SIG-M5 (cell line): Measurements from ENCODE around the gene NRP1.
"Not testable (repeated sequence)": the region's sequence is repeated elsewhere in the genome, so short reads cannot be mapped to it uniquely, and the experiment has no call there.

Experiments
- DNase-seq: peaks from one replicate; lab custom pipeline; 2025; lab: John Stamatoyannopoulos, UW

NRP1 gene

GRCh38 chr10:33150146-33150545 lies 184.3 kb downstream of the NRP1 start:
- no peak for DNase-seq

GRCh38 chr10:33147013-33147310 lies 187.5 kb downstream of the NRP1 start:
- no peak for DNase-seq

DNA sequence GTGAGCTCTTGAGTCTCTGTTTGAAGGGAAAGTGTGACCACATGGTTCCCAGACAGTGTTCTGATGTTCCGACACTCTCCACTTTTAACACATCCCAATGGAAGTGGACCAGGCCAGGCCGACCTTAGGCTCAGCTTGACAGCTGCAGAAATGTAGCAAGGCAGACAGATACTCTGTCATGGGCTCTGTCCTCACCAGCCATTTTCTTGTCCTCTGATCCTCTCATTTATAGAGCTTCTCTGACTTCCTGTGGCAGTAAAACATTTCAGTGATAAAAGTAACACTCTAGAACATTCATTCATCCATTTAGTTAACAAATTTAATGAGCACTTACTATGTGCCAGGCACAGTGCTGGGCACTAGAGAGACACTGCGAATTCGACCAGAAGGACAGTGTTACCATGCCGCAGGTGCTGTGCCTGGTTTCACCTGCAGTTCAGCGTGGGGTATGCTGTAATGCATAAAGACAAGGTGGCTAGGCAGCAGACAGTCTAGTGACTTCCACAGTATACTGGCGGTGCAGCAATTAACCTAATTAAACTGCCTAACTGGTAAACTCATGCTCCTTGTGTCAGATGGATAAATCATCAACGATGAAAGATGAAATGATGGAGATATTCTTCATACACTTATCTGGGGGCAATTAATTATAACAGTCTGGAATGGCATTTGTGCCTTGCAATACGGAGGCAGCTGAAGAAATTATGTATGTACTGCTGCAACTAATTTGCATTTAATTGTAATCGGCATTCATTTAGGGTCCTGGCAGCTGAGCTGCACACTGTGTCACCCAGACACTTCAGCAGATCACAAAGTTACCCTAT lies 188.1 kb downstream of the NRP1 start:
- no peak for DNase-seq

DNA sequence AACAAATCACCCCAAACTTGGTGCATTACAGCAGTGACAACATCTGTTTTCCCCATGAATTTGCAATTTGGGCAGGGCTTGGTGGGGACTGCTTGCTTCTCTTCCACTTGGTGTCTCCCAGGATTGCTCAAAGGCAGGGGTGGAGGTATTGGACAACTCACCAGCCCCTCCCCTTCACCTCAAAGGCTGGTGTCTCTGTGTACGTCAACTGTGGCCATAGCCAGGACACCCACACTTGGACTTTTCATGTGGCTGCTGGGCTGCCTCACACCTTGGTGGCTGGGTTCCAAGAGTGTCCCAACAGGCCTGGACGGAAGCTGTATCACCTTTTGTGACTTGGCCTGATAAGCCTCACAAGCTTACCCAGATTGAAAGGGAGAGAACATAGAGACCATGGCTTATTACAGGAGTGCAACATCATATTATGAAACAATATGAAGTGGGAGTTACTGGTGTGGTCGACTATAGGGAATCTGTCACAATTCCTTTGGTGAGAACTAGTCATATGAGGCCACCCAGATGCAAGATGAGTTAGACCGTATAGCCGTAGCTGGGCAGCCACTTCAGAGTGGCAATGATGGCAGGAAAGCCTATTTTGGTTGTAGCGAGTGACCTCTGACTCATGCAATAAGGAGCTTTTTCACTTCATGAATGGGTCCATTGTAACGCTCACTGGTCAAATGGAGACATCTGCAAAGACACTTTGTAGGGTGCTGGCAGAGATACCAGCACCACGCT lies 188.8 kb downstream of the NRP1 start:
- DNase-seq, result no peak

GRCh38 chr10:33143160-33143728 lies 191.2 kb downstream of the NRP1 start:
- DNase-seq, result no peak

GRCh38 chr10:33142295-33142694 lies 192.2 kb downstream of the NRP1 start:
- DNase-seq, result no peak

DNA sequence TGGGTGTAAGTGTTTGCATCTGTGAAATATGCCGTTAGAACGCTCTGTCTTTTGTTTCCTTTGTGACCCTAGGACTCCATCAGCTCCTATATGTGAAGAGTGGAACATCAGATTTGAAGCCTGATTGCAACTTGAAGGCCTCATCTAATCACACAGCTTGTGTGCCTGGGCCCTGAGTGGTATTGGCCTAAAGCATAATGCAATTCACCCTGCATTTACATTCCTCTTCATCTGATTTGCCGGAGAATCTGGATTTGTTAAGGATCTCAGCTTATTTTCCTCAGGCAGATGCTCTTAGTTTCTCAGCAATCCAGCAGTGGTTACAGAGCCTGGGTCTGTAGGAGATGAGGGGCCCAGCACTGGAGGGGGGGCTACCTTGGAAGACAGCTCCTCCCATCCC lies 193.2 kb downstream of the NRP1 start:
- DNase-seq, result no peak

DNA sequence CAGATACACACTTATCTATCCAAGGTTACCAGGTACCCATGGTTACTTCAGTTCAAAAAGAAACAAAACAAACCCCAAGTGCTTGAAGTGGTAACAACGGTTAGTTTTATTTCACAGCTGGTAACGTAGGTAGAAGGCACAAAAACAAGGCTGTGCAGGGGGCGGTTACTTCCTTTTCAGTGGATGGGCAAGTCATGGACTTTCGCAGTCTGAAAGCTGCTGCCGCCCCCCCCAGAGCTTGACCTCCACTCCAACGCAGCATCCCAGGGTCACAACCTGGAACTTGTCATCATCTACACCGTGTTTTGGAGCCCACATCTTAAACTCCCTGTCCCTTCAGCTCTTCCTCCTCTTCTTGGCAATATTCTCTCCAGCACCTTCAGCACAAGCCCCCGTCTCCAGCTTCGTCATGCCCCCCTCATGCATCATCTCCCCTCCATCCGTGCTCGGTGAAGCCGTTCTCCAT lies 195.3 kb downstream of the NRP1 start:
- DNase-seq, result no peak

DNA sequence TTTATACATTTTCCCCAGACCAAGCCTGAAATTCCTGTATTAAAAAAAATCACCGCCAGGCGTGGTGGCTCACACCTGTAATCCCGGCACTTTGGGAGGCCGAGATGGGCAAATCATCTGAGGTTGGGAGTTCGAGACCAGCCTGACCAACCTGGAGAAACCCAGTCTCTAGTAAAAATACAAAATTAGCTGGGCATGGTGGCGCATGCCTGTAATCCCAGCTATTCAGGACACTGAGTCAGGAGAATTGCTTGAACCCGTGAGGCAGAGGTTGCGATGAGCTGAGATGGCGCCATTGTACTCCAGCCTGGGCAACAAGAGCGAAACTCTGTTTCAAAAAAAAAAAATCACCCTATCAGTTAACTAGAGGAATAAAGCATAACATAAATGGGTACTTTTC lies 195.8 kb downstream of the NRP1 start:
- not testable (repeated sequence) for DNase-seq

- no peak for DNase-seq
Measured at GRCh38 chr10:33137356-33138005, 197.0 kb downstream of the NRP1 start.

DNA sequence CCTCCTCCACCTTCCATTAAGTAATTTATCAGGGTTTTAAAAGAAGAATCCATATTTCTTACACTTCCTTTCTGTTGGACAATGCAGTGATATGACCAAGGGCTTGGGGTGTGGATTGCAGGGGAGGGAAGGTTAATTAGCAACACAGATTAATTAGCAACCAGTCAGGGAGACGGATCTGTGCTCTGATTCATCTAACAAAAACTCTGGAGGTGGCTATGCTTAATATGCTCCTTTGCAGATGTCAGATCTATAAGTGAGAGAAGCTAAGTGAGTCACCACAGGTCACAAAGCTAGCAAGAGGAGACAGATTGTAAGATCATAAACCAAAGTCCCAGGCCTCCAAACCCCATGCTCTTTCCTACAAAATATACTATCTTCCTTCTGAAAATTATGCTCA lies 197.7 kb downstream of the NRP1 start:
- no peak for DNase-seq

DNA sequence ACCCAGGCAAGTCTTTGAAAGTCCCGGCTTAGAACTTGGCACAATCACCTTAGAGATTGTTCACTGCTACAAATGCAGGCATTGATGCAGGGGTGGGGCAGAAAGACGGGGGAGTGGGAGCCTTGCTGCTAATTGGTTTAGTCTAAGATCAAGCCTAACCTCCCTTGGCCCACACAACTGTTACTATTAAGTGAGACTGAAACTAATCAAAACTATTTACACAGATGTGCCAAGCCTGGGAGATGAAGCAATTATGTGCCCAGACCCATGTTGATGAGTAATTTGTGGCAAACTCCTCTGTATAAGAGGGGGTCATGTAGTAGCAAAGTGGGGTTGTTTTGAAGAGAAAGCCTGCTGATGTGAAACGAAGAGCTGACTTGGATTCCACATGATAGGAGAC lies 198.2 kb downstream of the NRP1 start:
- no peak for DNase-seq

DNA sequence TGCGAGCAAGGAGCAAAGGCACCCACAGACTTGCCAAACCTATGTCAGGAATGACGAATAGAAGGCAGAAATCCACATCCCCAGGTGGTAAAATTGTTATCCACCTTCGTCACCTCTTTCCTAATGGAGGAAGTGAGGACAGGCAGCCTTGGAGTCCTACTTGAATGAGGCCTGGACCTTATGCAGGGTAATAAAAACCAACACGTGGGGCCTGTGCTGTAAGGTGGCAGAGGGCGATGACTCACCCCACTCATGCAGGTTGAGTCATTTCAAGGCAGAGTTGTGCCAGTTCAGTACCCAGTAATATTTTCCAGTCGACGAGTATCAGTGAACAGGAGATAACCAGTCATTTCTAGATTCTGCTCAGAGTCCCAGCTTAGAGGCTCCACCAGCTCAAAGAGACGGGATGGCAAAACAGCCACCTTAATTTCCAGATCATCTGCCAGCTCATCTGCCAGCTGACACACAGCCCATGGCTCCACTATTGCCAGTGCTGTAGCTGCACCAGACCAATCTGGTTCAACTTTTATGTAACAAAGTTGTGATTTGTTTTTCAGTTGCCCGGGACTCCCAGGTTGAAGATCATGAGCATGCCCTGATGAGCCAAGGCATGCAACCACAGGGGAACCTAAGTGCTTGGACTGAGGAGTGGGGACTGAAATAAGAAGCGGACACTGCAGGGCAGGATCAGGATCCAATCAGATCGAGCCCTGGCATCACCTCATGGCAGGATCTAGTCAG lies 200.3 kb downstream of the NRP1 start:
- DNase-seq, result no peak

DNA sequence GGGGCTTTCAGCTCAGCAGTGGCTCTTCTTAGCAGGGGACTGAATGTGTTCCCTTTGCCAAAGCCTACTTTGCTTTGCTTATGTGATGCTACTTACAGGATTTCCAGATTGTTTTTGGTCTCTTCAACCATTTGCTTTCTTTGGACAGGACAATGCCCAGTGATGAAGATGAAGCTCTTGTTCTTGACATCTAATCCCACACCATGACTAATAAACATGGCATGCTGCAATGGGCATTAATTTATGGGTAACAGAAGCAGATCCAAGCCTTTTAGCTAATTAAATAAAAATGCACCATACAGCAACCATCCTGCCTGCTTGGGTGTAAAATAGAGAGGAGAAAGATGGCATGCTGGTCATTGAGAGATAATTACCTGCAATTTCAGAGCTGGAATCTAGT lies 200.9 kb downstream of the NRP1 start:
- DNase-seq, result no peak

- no peak for DNase-seq
Measured at GRCh38 chr10:33132626-33133025, 201.8 kb downstream of the NRP1 start.

GRCh38 chr10:33129996-33130386 lies 204.5 kb downstream of the NRP1 start:
- DNase-seq, result no peak

DNA sequence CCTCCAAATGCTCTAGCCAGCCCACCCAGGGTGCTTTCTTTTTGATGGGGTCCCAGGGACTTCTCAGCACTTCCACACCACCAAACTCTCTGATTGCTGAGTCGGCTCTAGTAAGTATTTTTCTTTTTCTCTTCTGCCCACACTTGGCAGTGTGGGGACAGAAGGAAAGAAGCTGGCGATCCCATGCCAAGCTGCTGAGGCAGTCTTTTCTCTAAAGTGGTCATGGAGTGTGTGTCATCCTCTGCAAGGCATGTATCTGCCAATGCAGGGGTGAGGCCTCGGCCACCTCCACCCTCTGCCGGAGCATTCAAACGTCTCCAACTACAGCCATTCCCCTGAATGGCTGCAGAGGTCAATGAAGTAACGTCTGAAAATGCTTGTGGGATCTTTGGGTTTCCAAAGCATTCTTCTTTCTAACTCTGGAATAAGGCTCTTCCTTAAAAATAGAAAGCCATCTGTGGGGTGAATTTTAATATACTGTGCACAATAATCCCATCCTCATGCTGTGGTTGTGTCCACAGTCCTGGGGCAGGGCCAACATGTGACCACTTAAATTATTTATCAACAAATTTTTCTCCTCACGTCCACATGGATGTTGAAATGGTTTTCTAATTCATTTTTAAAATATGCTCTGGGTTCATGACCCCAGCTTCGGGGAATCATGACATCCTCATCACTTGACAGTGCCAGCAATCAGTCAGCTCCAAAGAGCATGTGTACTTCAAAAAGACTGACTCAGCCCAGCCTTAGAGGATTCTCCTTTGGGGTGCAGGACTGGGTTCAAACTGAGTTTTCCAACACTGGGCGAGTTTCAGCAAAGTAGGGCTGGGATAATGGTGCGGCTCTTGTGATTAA lies 205.1 kb downstream of the NRP1 start:
- DNase-seq, result no peak

GRCh38 chr10:33127622-33128021 lies 206.8 kb downstream of the NRP1 start:
- DNase-seq, result no peak
